Stimulated activated effector memory CD8-positive, alpha-beta T cell treated with anti-CD3 and anti-CD28 coated beads, Interleukin-12 subunit alpha, Interleukin-12 subunit beta, amount 100 ng/mL, for 72 hours (primary cell): ENCODE data around the gene EIF2B4.
A peak's percentile ranks its signal among the peaks of the same experiment; 100 is the strongest.

ENCODE experiments used
- ATAC-seq: fragments of 150-1000 bp; cut with Tn5 transposase; 2 replicates; pipeline ENCODE4 v1.10.0; 2021
- DNase-seq, 2 donors: peaks; one replicate each; pipeline ENCODE4 v3.0.0; 2021 to 2022; ENCODE audit warnings: low spot score in 2 of 2
- H3K27ac Mint-ChIP-seq: one replicate; pipeline ENCODE4 v1.8.0; 2022; ENCODE audit warnings: mild to moderate bottlenecking, mixed read lengths
- H3K36me3 Mint-ChIP-seq: one replicate; pipeline ENCODE4 v1.8.0; 2022; ENCODE audit warnings: mild to moderate bottlenecking, mixed read lengths
- H3K4me1 Mint-ChIP-seq: one replicate; pipeline ENCODE4 v1.8.0; 2022; ENCODE audit warnings: mixed read lengths
- H3K4me3 Mint-ChIP-seq: one replicate; pipeline ENCODE4 v1.8.0; 2022; ENCODE audit warnings: mild to moderate bottlenecking, mixed read lengths
- H3K9me3 Mint-ChIP-seq: one replicate; pipeline ENCODE4 v1.8.0; 2022; ENCODE audit warnings: mixed read lengths

EIF2B4 gene

DNA sequence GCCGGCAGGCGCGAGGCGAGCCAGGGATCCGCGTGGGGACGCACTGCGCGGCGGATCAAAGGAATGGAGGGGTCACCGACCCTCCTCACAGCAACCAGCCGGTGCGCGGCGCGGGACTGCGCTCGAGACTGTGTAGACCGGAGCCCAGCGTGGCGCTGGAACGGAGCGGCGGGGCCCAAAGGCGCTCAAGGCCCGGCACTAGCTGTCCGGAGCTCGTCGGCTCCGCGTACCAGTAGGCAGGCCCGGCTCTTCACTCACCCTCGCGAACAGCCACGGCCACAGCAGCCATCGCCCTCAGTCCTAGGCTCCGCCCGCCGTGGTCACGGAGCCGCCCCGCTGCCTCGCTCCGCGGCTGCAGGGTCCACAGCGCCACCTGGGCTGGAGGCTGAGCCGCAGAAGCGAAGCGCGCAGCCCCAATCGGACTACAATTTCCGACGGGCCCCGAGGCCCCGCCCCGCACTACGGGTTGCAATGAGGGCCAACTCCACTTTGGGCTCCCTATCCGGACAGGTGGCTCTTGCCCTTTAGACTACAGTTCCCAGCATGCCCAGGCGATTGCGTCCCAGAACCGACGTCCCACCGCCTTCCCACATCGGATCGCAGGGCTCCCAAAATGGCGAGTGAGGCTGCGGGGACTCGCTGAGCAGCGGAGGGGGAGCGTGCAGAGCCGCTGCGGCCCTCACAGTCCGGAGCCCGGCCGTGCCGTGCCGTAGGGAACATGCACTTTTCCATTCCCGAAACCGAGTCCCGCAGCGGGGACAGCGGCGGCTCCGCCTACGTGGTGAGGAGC is at the start of gene EIF2B4, which contains the start of gene SNX17:
Gene EIF2B4, minus strand, starts transcription at position 313 of the 790 bp plus-strand sequence. Its CDS starts 24 bp downstream, at position 289.
Gene SNX17, plus strand, starts transcription at position 591 of the 790 bp plus-strand sequence. Its CDS starts 128 bp downstream, at position 719.
- peak within 1 kb of the TSS; percentile 78 for H3K4me3 Mint-ChIP-seq
- peak; percentile 95 for ATAC-seq
- peaks cover 36% of the 10 kb centered on the region for H3K4me1 Mint-ChIP-seq

DNA sequence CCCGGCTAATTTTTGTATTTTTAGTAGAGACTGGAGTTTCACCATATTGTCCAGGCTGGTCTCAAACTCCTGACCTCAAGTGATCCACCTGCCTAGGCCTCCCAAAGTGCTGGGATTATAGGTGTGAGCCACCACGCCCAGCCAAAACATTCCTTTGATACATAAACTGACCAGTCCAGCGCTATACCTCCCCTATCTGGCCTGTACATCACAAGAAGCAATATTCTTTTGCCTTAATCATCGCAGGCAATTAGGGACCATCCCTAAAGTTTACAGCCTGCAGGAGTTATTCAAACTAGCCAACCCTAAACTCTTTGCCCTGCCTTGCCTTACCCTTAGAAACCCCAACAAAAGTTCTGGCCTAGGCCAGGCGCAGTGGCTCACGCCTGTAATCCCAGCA is 46.0 kb upstream of the EIF2B4 start:
- peaks cover 3% of the 10 kb centered on the region for H3K9me3 Mint-ChIP-seq
- DNase-seq (no peak), ATAC-seq (no peak)
- H3K27ac Mint-ChIP-seq, result no peak overlapping the region
- H3K4me1 Mint-ChIP-seq, result peaks cover 5% of the 10 kb centered on the region
- H3K4me3 Mint-ChIP-seq, result no peak overlapping the region
- no peaks in the 10 kb centered on the region for H3K36me3 Mint-ChIP-seq

More for the DNA sequence above, at the start of gene EIF2B4, which contains the start of gene SNX17:
- Mint-ChIP-seq H3K9me3 (no peaks in the 10 kb centered on the region), H3K27ac (peak within 1 kb of the TSS; percentile 90), H3K36me3 (peaks cover 69% of the 10 kb centered on the region)
- DNase-seq, result peak; percentile 97 to 99

DNA sequence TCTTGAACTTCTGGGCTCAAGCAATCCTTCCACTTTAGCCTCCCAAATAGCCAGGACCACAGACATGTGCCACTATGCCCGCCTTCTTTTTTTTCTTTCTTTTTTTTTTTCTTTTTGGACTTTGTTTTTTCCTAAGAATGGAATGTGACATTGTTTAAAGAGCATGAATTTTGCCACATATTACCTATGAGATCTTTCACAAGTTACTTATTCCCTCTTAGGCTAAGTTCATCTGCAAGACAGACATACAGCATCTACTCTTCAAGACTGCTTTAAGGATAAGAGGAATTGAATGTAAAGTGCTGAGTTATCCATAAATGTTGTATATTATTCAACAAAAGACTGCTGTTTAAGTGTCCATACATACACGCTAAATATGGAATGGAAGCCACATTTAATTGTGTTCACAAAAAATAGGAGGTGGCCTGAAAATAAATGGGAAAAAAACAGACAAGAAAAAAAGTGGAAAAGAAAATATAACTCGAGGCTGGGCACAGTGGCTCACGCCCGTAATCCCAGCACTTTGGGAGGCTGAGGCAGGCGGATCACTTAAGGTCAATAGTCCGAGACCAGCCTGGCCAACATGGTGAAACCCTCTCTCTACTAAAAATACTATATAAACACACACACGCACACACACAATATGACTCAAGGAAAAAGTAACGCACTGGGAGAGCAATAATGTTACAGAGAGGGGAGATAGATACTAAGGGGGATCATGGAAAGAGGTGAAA is 42.4 kb upstream of the EIF2B4 start:
- H3K36me3 Mint-ChIP-seq, result peaks cover 16% of the 10 kb centered on the region
- H3K9me3 Mint-ChIP-seq, result peaks cover 3% of the 10 kb centered on the region
- peaks cover 25% of the 10 kb centered on the region for H3K4me1 Mint-ChIP-seq

DNA sequence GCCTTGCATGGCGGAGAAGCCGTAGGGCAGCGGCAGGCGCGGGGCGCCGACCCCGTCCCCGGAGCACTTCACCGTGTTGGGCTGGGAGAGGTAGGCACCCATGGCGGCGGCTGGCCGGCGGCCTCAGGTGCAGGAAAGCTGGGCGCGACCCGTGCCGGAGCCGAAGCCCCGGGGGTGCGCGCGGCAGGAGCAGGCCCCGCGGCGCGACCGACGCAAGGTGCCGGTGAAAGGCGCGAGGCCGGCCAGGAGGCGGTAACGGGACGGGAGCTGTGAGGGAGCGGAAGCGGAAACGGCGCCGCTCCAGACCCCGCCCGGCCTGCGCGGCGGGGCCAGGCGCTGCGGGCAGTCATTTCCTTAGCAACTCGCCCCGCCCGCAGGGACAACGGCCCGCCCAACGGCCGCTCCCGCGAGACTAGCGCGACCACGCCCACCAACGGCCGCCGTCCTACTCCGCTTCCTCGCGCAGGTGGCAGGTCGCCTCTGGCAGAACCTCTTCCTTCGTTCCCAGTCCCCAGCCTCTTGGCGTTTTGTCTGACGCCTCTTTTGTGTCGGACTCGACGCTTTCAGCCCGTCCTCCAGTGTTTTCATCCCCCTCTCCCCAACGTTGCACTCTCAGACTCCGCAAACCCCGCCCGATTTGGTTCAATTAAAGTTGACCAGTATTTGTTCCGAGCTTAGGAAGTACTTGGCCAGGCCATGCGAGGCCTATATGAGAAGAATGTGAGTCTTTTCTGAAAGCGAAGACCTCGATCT is 39.4 kb upstream of the EIF2B4 start, which contains the start of gene PPM1G:
Gene PPM1G, minus strand, starts transcription at position 271 of the 753 bp plus-strand sequence. Its CDS starts 169 bp downstream, at position 102.
- peak; percentile 94 to 98 for DNase-seq
- Mint-ChIP-seq H3K27ac (peak within 1 kb of the TSS; percentile 85), H3K9me3 (peaks cover 3% of the 10 kb centered on the region), H3K4me3 (peak within 1 kb of the TSS; percentile 73), H3K4me1 (peaks cover 40% of the 10 kb centered on the region), H3K36me3 (peaks cover 46% of the 10 kb centered on the region)
- peak; percentile 98 for ATAC-seq

More for the DNA sequence above, 42.4 kb upstream of the EIF2B4 start:
- Mint-ChIP-seq H3K27ac (no peak overlapping the region), H3K4me3 (no peak overlapping the region)
- DNase-seq (no peak), ATAC-seq (no peak)

DNA sequence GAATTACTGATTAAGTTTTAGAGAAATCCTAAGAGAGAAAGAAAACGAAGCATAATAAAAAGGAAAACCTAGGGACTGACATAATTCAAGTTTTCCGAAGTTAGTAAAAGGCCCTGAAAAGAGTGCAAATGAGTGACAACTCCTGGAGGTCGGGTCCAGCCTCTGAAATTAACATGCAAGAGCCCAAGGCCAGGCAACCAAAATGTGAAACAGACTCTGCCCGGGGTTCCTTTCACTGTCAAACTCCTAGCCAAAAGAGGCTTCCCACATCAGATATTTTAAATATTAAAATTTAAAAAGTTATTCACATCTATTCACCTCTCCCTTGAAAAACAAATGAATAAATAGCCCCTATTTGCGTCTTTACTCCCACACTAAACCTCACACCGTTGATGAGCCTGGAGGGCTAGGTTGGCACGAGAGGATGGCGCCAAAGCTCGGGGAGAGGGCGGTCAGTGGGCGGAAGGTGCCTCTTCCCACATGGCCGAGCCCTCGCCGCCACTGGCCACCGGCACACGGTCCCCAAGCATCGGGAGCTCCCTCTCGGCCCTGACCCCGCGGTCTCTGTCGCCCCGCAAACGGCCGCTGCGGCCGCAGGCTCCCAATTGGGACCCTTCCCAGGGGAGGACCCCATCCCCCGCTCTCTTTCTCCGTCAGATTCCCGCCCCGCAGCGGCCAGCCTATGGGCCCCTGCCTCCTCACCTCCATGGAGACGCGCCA is 38.6 kb upstream of the EIF2B4 start:
- H3K36me3 Mint-ChIP-seq, result peaks cover 53% of the 10 kb centered on the region
- H3K4me1 Mint-ChIP-seq, result peaks cover 40% of the 10 kb centered on the region
- ATAC-seq (peak; percentile 58), DNase-seq (no peak)
- peaks cover 3% of the 10 kb centered on the region for H3K9me3 Mint-ChIP-seq
- peak overlapping the region; percentile 85 for H3K27ac Mint-ChIP-seq
- H3K4me3 Mint-ChIP-seq, result peak overlapping the region; percentile 73

DNA sequence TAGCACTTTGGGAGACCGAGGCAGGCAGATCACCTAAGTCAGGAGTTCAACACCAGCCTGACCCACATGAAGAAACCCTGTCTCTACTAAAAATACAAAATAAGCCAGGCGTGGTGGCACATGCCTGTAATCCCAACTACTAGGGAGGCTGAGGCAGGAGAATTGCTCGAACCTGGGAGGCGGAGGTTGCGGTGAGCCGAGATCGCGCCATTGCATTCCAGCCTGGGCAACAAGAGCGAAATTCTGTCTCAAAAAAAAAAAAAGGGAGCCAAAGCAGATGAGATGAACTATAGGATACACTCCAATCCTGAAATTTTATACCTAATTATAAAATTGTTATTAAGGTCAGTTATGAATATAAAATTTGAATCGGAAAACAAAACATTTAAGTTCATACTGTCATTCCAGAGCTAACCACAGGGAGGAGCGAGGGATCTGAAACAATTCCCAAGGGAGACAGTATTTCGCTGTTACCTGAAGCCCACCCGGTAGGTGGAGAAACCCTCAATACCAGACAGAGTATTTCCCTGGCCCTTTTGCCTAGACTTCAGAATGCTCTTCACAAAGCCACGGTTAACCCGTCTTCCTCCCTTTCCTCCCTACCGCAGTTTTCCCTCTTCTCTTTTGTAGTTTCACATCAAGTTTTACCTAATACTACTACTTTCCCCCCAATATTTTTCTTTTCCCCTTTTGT is 37.8 kb upstream of the EIF2B4 start:
- ATAC-seq (no peak), DNase-seq (no peak)
- Mint-ChIP-seq H3K4me3 (peak overlapping the region; percentile 73), H3K36me3 (peaks cover 61% of the 10 kb centered on the region), H3K27ac (peak overlapping the region; percentile 85), H3K9me3 (peaks cover 3% of the 10 kb centered on the region), H3K4me1 (peaks cover 40% of the 10 kb centered on the region)

DNA sequence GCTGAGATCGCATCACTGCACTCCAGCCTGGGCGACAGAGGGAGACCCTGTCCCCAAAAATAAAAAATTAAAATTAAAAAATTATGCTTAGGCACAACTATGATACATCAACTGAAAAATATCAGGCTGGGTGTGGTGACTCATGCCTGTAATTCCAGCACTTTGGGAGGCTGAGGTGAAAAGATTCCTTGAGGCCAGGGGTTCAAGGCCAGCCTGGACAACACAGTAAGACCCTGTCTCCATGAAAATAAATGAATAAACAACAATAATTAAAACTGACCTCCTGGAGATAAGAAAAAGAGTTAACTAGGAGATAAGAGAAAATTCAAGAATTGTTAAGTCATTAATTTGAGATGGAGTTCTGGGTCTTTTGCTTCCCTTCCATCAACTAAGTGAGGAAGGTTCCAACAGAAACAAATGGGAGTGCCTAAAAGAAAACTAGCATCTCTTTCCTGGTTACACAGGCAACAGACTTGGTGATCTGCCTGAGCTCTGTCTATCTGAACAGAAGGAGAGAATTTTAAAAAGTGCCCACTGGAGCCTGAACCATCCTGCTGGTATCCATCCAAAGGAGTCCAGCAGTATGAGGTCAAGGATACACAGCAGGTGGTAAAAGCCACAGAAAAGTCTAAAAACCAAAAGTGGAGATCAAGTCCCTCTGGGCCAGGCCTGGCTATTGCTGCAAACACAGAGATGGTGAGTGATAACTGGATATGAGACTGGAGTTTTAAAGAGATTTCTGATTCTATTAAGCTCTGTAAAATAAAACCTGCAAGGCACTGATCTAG is 30.4 kb upstream of the EIF2B4 start:
- Mint-ChIP-seq H3K9me3 (no peaks in the 10 kb centered on the region), H3K27ac (peak overlapping the region; percentile 38), H3K4me3 (no peak overlapping the region), H3K4me1 (peaks cover 25% of the 10 kb centered on the region), H3K36me3 (peaks cover 86% of the 10 kb centered on the region)
- DNase-seq, result no peak
- no peak for ATAC-seq

DNA sequence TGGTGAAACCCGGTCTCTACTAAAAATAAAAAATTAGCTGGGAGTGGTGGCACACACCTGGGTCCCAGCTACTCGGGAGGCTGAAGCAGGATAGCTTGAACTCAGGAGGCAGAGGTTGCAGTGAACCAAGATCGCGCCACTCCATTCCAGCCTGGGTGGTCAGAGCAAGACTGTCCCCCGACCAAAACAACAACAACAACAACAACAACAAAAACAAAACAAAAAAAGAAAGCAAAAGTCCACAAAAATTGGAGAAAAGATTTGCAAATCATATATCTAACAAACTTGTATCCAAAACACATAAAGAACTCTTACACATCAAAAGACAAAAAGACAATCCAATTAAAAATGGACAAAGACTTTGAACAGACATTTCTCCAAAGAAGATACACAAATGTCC is 28.8 kb upstream of the EIF2B4 start:
- Mint-ChIP-seq H3K4me3 (no peak overlapping the region), H3K4me1 (peaks cover 25% of the 10 kb centered on the region), H3K36me3 (peaks cover 85% of the 10 kb centered on the region), H3K27ac (peak overlapping the region; percentile 43), H3K9me3 (no peaks in the 10 kb centered on the region)
- no peak for DNase-seq
- ATAC-seq, result no peak

DNA sequence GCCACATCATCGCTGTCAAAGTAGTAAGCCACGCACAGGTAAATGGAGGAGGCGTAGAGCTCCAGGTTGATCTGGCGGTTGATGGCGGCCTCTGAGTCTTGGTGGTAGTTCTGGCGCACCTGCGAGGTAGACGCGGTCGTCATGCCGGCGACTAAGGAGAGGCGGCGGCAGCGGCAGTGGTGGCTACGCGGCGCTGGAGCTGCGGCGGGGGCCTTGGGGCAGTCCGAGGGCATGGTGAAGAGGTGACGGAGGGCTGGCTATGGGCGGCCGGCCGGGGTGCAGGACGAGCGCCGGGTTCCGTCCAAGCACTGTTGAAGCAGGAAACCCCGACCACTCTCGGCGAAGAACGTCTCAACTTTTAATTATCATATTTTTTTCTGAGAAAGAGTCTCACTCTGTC is 23.1 kb upstream of the EIF2B4 start:
- no peak overlapping the region for H3K4me3 Mint-ChIP-seq
- peaks cover 26% of the 10 kb centered on the region for H3K4me1 Mint-ChIP-seq
- ATAC-seq (no peak), DNase-seq (no peak)
- peaks cover 64% of the 10 kb centered on the region for H3K36me3 Mint-ChIP-seq
- H3K9me3 Mint-ChIP-seq, result no peaks in the 10 kb centered on the region
- no peak overlapping the region for H3K27ac Mint-ChIP-seq

DNA sequence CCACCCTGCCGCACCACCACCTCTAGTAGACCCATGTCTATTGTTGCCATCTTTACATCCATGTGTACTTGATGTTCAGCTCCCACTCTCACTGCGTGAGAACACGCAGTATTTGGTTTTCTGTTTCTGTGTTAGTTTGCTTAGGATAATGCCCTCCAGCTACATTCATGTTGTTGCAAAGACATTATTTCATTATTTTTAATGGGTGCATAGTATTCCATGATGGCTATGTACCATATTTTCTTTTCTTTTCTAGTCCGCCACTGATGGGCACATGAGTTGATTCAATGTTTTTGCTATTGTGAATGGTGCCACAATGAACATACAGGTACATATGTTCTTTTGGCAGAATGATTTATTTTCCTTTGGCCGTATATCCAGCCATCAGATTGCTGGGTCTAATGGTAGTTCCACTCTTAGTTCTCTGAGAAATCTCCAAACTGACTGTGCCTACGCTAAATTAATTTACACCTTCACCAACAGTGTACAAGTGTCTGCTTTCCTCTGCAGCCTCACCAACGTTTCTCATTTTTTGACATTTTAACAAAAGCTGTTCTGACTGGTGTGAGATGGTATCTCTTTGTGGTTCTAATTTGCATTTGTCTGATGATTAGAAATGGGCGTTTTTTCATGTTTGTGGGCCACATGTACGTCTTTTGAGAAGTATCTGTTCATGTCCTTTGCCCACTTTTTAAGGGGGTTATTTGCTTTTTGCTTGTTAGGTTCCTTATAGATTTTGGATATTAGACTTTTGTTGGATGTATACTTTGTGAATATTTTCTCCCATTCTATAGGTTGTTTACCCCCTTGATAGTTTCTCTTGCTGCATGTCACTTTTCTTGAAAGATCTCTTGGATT is 20.9 kb upstream of the EIF2B4 start:
- Mint-ChIP-seq H3K36me3 (peaks cover 66% of the 10 kb centered on the region), H3K4me3 (peak overlapping the region; percentile 49), H3K4me1 (peaks cover 19% of the 10 kb centered on the region), H3K27ac (peak overlapping the region; percentile 88), H3K9me3 (no peaks in the 10 kb centered on the region)
- peak; percentile 64 for ATAC-seq
- no peak for DNase-seq

DNA sequence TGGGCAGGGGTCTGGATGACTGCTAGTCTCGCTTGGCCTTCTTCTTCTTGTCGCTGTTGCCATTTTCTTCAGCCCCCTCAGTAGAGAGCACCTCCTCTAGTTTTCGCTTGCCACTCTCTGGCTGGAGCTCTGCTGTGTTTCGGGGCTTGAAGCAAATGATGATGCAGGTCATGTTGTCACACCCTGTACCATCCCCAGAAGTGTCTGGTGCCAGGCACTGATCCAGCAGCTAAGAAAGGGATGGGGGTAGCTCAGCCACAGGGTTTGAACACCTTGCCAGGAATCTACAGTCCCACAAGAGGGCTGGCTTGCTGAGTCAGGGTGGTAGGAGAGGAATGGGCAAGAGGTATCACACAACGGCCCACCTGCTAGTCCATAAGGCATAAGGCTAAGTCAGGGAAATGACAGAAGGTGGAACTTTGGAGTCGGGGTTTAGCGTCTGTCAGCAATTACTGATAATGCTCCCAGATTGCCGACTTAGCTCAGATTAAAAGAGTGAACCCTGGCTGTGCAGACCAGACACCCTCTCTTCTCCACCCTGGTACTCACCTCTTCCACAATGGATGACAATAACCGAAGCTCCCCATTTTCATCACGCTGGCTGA is 11.5 kb upstream of the EIF2B4 start:
- H3K4me1 Mint-ChIP-seq, result peaks cover 45% of the 10 kb centered on the region
- ATAC-seq (no peak), DNase-seq (no peak)
- H3K36me3 Mint-ChIP-seq, result peaks cover 99% of the 10 kb centered on the region
- H3K4me3 Mint-ChIP-seq, result peak overlapping the region; percentile 82
- no peaks in the 10 kb centered on the region for H3K9me3 Mint-ChIP-seq
- H3K27ac Mint-ChIP-seq, result peak overlapping the region; percentile 96
